Right ventricle myocardium superior (tissue), 1 donor: Measurements from ENCODE around the gene ANKRD18A. TPM values are rescaled to one million over a fixed set of nuclear protein-coding genes. Genes with fewer than 3 reads are reported as not detected.
"Not testable (repeated sequence)": the region's sequence is repeated elsewhere in the genome, so short reads cannot be mapped to it uniquely, and the experiment has no call there.

Experiments used
- ATAC-seq: fragments of 200-7000 bp; cut with Tn5 transposase; one replicate; pipeline ENCODE4 v1.9.1; 2020; ENCODE audit warnings: mild to moderate bottlenecking; ENCODE audit not compliant: poor library complexity
- DNase-seq: peaks from one replicate; pipeline ENCODE4 v3.0.0-alpha.2; 2020
- intact Hi-C: fragments of 100-400 bp; cut with DNase I; formaldehyde crosslinking; loops from one replicate; pipeline ENCODE4 v1.11.2; 2022
- total RNA-seq: library from RNA; stranded (reverse); fragmentation: NEBNext Ultra II Directional; extraction: Animal tissue kit (Norgen Biotek cat#: 25700); gene quantifications from one replicate; pipeline ENCODE4 v1.2.1, GENCODE V29; 2021
- donor health status: DM: no; HTN: yes; CAD: no; lungs with severe emphysema.

Gene ANKRD18A
- total RNA-seq, 1 donor from 2014 or later: 3.0 TPM

DNA sequence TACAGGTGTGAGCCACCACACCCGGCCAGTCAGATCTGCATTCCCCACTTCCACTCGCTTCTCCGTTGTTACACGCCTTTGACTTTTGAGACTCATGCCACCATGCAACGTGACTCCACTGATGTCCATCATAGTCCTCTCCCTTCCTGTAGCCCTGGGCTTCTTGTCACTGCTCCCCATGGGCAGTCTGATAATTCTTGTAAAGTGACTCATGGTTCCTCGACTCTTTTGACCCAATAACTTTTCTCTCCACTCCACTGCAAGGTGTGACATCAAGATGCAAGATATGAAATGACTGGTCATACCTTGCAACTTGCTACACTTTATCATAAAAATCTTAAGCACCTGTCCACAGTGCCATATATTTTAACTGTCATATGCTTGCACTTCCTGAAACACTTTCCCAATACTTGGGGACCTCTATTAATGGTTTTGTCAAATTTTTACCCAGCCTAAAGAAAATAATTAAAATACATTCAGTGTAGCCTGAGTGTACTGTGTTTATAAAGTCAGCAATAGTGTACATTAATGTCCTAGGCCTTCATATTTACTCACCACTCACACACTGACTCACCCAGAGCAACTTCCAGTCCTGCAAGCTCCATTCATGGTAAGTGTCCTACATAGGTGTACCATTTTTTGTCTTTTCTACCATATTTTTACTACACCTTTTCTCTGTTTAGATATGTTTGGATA is 18.6 kb upstream of the ANKRD18A start:
- DNase-seq (no peak), ATAC-seq (no peak)
- intact Hi-C loops: no loop called here

- intact Hi-C loops: no loop called here
- DNase-seq (no peak), ATAC-seq (no peak)
Measured at GRCh38 chr9:38634315-38634714, 13.9 kb upstream of the ANKRD18A start.

- intact Hi-C loops: no loop called here
- ATAC-seq (no peak), DNase-seq (no peak)
Measured at GRCh38 chr9:38629511-38629910, 9.1 kb upstream of the ANKRD18A start.

GRCh38 chr9:38626006-38626405 is 5.6 kb upstream of the ANKRD18A start:
- intact Hi-C loops: no loop called here
- ATAC-seq (no peak), DNase-seq (no peak)

DNA sequence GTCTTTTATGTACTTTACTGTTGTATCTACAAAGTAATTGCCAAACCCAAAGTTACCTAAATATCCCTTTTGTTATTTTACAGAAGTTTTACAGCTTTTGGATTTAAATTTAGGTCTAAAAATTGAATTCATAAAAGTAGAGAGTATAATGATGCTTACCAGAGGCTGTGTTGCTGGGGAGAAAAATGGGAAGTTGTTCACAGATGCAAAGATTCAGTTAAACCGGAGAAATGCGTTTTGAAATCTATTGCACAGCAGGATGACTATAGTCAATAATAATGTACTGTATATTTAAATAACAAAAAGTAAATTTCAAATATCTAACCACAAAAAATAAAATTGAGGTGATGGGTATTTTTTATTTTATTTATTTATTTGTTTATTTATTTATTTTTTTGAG is 2.6 kb upstream of the ANKRD18A start:
- DNase-seq: no peak
- intact Hi-C loops: no loop called here

DNA sequence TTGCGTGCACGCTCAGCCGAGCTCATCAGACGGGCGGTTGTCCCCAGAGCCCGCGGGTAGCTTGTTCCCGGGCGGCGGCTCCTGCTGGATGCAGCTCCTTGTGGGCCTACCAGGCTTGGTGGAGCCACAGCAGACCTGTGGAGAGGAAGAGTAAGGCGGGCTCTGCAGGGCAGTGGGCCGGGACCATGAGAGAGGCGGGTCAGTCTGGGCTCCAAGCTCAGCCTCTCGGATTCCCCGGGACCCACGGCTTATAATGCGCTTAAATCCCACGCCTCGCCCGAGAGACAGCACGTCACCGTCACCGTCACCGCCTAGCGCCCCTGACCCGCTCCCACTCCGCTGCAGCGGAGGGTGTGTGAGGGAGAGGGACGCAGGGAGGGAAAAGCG is 1.9 kb upstream of the ANKRD18A start:
- intact Hi-C loops: no loop called here
- ATAC-seq: peak; percentile 7
- peak; percentile 44 for DNase-seq

More for the DNA sequence above, 2.6 kb upstream of the ANKRD18A start:
- ATAC-seq: no peak

GRCh38 chr9:38621434-38622287 is 1.3 kb upstream of the ANKRD18A start:
- ATAC-seq (peak; percentile 58), DNase-seq (peak; percentile 48)
- intact Hi-C loops: no loop called here

DNA sequence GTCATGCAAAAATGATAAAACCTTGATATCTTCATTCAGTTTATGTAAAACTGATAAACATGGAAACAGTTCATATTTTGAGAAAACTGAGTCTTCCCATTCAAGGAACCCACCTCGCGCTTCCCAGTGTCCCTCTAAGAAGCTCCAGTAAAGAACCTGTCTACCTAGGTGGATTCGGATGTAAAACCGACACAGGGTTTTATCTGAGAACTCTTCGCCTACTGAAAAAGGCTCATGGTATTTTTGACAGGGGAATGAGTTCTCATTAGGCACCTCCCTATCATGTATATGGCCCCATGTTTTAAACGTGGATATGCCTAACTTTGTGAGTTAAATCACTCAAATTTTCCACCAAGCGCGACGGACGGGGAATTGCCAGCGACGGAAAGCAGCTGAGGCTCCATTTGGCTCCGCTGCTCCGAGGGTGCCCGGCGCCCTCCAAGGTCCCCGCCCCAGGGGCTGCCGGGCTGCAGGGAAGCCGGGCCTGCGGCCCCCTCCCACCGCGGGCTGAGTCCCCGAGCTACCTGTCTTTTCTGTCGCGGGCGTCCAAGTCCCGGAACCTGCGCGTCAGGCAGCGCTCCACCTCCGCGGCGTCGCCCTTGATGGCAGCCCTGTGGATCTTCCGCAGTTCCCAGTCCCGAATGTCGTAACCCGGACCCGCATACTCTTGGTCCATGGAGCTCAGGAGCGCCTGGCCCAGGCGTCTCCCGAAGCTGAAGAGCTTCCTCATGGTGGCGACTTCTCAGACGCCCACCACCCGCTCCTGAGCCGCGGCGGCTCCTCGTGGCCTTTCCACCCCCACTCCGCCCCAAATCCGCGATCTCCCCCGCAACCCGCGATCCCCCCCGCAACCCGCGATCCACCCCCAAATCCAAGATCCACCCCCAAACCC is 594 bp downstream of the ANKRD18A start:
- ATAC-seq: peak; percentile 25
- DNase-seq: peak; percentile 43
- intact Hi-C loops: no loop called here

GRCh38 chr9:38598029-38598745 is 22.2 kb downstream of the ANKRD18A start:
- DNase-seq, ATAC-seq, intact Hi-C loops: not testable (repeated sequence)

GRCh38 chr9:38595117-38595516 is 25.3 kb downstream of the ANKRD18A start:
- ATAC-seq, DNase-seq, intact Hi-C loops: not testable (repeated sequence)

- intact Hi-C loops, DNase-seq: not testable (repeated sequence)
- ATAC-seq: peak; percentile 71
Measured at GRCh38 chr9:38591346-38592063, 28.9 kb downstream of the ANKRD18A start.

DNA sequence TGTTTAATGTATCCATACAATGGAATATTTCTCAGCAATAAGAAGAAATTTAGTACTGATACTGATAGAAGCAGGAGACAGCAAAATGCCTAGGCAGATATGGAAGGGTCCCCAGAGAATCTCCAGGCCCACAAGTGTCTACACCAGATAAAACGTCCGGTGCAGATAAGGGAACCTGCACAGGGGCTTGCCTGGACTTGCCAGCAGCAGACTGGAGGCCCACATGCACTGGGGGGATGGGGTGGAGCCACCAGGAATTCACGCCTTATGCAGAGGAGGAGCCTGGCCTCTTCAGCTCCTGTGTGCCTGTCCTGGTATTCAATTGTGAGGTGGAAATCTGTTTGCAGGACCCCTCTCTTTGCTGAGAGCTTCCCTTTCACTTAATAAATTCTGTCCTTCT is 36.6 kb downstream of the ANKRD18A start:
- intact Hi-C loops, DNase-seq, ATAC-seq: not testable (repeated sequence)

DNA sequence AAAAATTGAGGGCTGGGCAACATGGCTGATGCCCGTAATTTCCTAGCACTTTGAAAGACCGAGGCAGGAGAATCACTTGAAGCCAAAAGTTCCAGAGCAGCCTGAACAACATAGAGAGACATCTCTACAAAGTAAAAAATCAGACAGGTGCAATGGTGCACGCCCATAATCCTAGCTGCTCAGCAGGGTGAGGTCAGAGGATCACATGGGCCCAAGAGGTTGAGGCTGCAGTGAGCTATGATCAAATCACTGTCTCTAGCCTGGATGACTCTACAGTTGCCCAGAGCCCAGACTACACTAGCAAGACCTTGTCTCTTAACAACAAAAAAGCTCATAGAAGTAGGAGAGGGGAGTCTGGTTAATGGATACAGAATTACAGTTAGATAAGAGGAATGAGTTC is 40.3 kb downstream of the ANKRD18A start:
- ATAC-seq, intact Hi-C loops, DNase-seq: not testable (repeated sequence)

DNA sequence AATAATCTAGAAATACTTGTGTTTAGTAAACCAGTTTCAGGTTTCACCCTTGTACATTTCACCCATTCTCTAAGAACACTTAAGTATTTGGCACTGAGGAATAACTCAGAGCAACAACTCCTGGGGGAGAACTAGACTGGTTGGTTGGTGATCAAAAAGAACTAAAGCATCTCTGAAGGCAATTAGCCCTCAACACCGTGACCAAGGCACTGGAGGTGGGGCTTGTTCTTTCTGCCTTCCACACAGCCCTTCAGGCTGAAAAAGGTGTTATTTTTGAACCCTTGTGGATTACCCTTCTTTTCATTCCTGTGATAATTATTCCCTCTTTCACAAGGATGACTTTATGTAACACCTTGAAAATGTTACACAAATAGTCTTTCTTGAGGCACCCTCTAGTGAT is 44.2 kb downstream of the ANKRD18A start:
- DNase-seq, ATAC-seq: not testable (repeated sequence)

DNA sequence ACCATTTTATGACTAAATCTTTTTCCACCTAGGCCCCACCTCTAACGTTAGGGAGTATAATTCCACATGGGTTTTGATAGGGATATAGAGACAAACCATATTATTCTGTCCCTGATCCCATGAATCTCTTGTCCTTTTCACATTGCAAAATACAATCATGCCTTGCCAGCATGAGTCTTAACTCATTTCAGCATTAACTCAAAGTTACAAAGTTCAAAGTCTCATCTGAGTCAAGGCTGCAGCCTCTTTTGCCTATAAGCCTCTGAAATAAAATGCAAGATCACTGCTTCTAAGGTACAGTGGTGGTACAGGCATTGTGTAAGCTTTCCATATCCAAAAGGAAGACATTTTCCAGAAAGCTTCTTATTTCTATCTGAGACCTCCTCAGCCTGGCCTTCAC is 54.3 kb downstream of the ANKRD18A start:
- DNase-seq, intact Hi-C loops, ATAC-seq: not testable (repeated sequence)

More for the DNA sequence above, 44.2 kb downstream of the ANKRD18A start:
- intact Hi-C loops: not testable (repeated sequence)

GRCh38 chr9:38565178-38565577 is 55.2 kb downstream of the ANKRD18A start:
- intact Hi-C loops, ATAC-seq, DNase-seq: not testable (repeated sequence)

DNA sequence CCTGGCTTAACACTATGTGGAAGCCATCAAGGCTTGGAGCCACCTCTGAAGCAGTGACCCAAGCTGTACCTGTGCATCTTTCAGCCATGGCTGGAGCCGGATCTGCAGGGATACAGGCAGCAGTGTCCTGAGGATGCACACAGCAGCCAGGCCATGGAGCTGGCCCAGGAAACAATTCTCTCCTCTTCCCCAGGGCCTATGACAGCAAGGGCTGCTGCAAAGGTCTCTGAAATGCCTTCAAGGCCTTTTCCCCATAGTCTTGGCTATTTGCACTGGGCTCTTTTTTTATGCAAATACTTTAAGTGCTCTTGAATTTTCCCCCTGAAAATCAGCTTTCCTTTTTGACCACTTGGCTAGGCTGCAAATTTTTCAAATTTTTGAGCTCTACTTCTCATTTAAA is 56.5 kb downstream of the ANKRD18A start:
- intact Hi-C loops, ATAC-seq, DNase-seq: not testable (repeated sequence)
